Measurements from ENCODE around the gene TTPAL. TPM values are rescaled to one million over a fixed set of nuclear protein-coding genes. Genes with fewer than 3 reads are reported as not detected.

Gene TTPAL
- total RNA-seq, 1 donor from 2014 or later = 7.3 TPM

GRCh38 chr20:44528309-44528708 lies 52.6 kb downstream of the TTPAL start:
- FAIRE-seq = no peak
- DNase-seq (ENCODE audit: low spot score in 2 of 2) = no peak

GRCh38 chr20:44532259-44532980 lies 56.7 kb downstream of the TTPAL start:
- DNase-seq (ENCODE audit: low spot score in 2 of 2) (no peak), FAIRE-seq (no peak)

GRCh38 chr20:44532981-44533331 lies 57.3 kb downstream of the TTPAL start:
- FAIRE-seq = no peak
- DNase-seq (ENCODE audit: low spot score in 2 of 2) = no peak

GRCh38 chr20:44533928-44534327 lies 58.3 kb downstream of the TTPAL start:
- FAIRE-seq (no peak), DNase-seq (ENCODE audit: low spot score in 2 of 2) (no peak)

- FAIRE-seq = no peak
Observed at GRCh38 chr20:44536175-44536574, 60.5 kb downstream of the TTPAL start.

GRCh38 chr20:44537993-44538392 lies 62.3 kb downstream of the TTPAL start:
- FAIRE-seq (no peak), DNase-seq (ENCODE audit: low spot score in 2 of 2) (no peak)

More at GRCh38 chr20:44536175-44536574, 60.5 kb downstream of the TTPAL start:
- DNase-seq (ENCODE audit: low spot score in 2 of 2) = no peak

GRCh38 chr20:44540834-44541233 lies 65.2 kb downstream of the TTPAL start:
- no peak for DNase-seq (ENCODE audit: low spot score in 2 of 2)
- FAIRE-seq = no peak

GRCh38 chr20:44541992-44542391 lies 66.3 kb downstream of the TTPAL start:
- FAIRE-seq = no peak
- no peak for DNase-seq (ENCODE audit: low spot score in 2 of 2)

GRCh38 chr20:44542890-44543289 lies 67.2 kb downstream of the TTPAL start:
- DNase-seq (ENCODE audit: low spot score in 2 of 2) (no peak), FAIRE-seq (no peak)

- no peak for DNase-seq (ENCODE audit: low spot score in 2 of 2)
Observed at GRCh38 chr20:44543358-44543757, 67.7 kb downstream of the TTPAL start.

More at GRCh38 chr20:44543358-44543757, 67.7 kb downstream of the TTPAL start:
- no peak for FAIRE-seq

Small RNAs within 50 kb of the gene (small RNA-seq; reads per million reads assigned to genes)
- 0.64 reads per million, percentile 49 among the genes with 10 or more reads in this experiment for gene RPL37AP1

Other genes with a start within 250 kb of the TTPAL start
- gene GDAP1L1, start 228.6 kb upstream of the TTPAL start, total RNA-seq = 131 TPM
- 9.8 TPM for gene FITM2, start 164.7 kb upstream of the TTPAL start, total RNA-seq
- not detected for gene R3HDML, start 138.8 kb upstream of the TTPAL start, total RNA-seq
- gene HNF4A, start 120.2 kb upstream of the TTPAL start, total RNA-seq = not detected
- gene SERINC3, start 46.2 kb downstream of the TTPAL start, total RNA-seq = 89.7 TPM
- gene PKIG, start 106.7 kb downstream of the TTPAL start, total RNA-seq = 32.2 TPM
- gene ADA, start 175.8 kb downstream of the TTPAL start, total RNA-seq = 2.4 TPM
- gene CCN5, start 239.5 kb downstream of the TTPAL start, total RNA-seq = not detected

Measured in frontal cortex (tissue), 4 donors.